Sigmoid colon (tissue), 7 donors: Measurements from ENCODE around the gene EFNA2. TPM values are rescaled to one million over a fixed set of nuclear protein-coding genes. Genes with fewer than 3 reads are reported as not detected.
A peak's percentile ranks its signal among the peaks of the same experiment; 100 is the strongest.

Experiments
- DNase-seq: peaks from one replicate; pipeline ENCODE4 v3.0.0-alpha.2; 2019
- H3K27ac ChIP-seq, 4 donors: fragments of 200-600 bp; sonication (generic); one replicate each; pipeline ENCODE4 v1.5.1; 2016 to 2019; ENCODE audit warnings: mild to moderate bottlenecking in 1 of 4
- H3K27me3 ChIP-seq, 3 donors: fragments of 200-600 bp; sonication (generic); one replicate each; pipeline ENCODE4 v1.5.1; 2019; ENCODE audit warnings: mild to moderate bottlenecking in 1 of 3
- H3K36me3 ChIP-seq, 4 donors: fragments of 200-600 bp; sonication (generic); one replicate each; pipeline ENCODE4 v1.5.1; 2016 to 2019
- H3K4me1 ChIP-seq, 4 donors: fragments of 200-600 bp; sonication (generic); one replicate each; pipeline ENCODE4 v1.5.1; 2017 to 2019
- H3K4me3 ChIP-seq, 4 donors: fragments of 200-600 bp; sonication (generic); one replicate each; pipeline ENCODE4 v1.5.1; 2017 to 2019; ENCODE audit warnings: mild to moderate bottlenecking in 2 of 4, moderate library complexity in 1 of 4
- H3K9me3 ChIP-seq, 4 donors: fragments of 200-600 bp in 3 of 4; sonication (generic) in 3 of 4; one replicate each; pipeline versions ENCODE4 v1.5.1 to v1.6.1; 2013 to 2019
- EP300 ChIP-seq, 4 donors: sonication (generic); formaldehyde crosslinking; IDR thresholded peaks; one replicate each; pipeline ENCODE4 v1.6.1; 2017; ENCODE audit warnings: antibody characterized with exemption in 4 of 4
- POLR2A ChIP-seq, 2 donors: fragments of 450-650 bp; IDR thresholded peaks; one replicate each; pipeline ENCODE4 v1.6.1; 2016; ENCODE audit warnings: antibody characterized with exemption in 2 of 2, mild to moderate bottlenecking in 2 of 2, moderate library complexity in 2 of 2
- POLR2AphosphoS5 ChIP-seq, 4 donors: sonication (generic); formaldehyde crosslinking; IDR thresholded peaks; one replicate each; pipeline ENCODE4 v1.6.1; 2017; ENCODE audit warnings: antibody characterized with exemption in 4 of 4
- WGBS, 2 donors: extraction: QIAGEN DNeasy Blood & Tissue Kit; methylation state at CpG; one replicate each; pipeline ENCODE4 v1.1.7; 2013; 5-methylcytosine and 5-hydroxymethylcytosine counted together
- intact Hi-C: fragments of 100-400 bp; cut with DNase I; formaldehyde crosslinking; loops from one replicate; pipeline ENCODE4 v1.15.1; 2023
- polyA plus RNA-seq, 3 donors: library from polyadenylated mRNA; stranded (reverse); fragments of 200-250 nt; gene quantifications; one replicate each; pipeline ENCODE4 v1.2.3, GENCODE V29; 2013
- total RNA-seq, 4 donors: library from RNA; depleted of rRNA; stranded (reverse); fragments of >200 nt; gene quantifications; one replicate each; pipeline ENCODE4 v1.1.0, GENCODE V29; 2016
- TF ChIP-seq, protein P1 (sequence below), 4 experiments: fragments of 450-650 bp in 3 of 4; fragments of 200-600 bp in 1 of 4; IDR thresholded peaks; one replicate each; pipeline ENCODE4 v1.5.1; 2016 to 2019; ENCODE audit warnings: antibody characterized with exemption in 4 of 4, mild to moderate bottlenecking in 3 of 4, moderate library complexity in 2 of 4
- donor health status: healthy with polysubstance abuse.
- donor health status: Bipolar disorder and iron deficiency.
- donor health status: healthy.

Gene EFNA2
- total and polyA plus RNA-seq, 7 donors, result 23.4 to 40.6 (median 25.2) TPM; not detected in 4

DNA sequence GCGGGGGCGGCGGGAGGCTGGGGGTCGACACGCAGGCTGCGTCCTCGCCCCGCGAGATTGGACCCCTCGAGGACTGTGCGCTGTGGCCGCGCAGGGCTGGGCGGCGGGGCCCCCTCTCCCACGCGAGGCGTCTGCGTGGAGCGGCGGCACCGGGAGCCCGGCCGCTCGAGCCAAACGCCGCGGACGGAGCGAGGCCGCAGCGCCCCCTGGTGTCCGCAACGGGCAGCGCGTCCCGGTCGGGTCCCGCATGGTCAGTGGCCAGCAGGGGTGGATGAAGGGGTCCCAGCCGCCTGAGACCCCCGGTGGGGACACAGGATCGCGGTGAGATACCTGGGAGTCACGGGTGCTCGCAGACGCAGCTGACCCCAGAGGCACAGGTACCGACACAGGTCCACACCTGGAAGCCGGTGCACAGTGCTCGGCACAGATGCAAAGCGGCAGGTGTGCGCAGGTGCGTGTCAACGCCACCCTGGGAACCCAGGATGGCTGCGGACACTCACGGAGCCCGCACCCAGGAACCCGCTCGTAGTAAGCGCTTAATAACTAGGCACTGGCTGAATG, 18.7 kb upstream of the EFNA2 start:
- H3K27ac ChIP-seq, result peak overlapping the region; percentile 88 to 96 (median 94)
- H3K4me3 ChIP-seq, result peak overlapping the region; percentile 28 to 63 (median 50)
- H3K9me3 ChIP-seq, result no peaks in the 10 kb centered on the region
- H3K36me3 ChIP-seq, result peaks cover 10 to 13% (median 12%) of the 10 kb centered on the region in 4 donors
- peak; percentile 88 for DNase-seq
- H3K27me3 ChIP-seq, result no peaks in the 10 kb centered on the region
- 0 to 1% methylated on average over 59 of the region's 59 CpGs for WGBS, 2 donors
- H3K4me1 ChIP-seq, result peaks cover 0 to 73% (median 69%) of the 10 kb centered on the region in 4 donors
- TF ChIP-seq, protein P1, sequence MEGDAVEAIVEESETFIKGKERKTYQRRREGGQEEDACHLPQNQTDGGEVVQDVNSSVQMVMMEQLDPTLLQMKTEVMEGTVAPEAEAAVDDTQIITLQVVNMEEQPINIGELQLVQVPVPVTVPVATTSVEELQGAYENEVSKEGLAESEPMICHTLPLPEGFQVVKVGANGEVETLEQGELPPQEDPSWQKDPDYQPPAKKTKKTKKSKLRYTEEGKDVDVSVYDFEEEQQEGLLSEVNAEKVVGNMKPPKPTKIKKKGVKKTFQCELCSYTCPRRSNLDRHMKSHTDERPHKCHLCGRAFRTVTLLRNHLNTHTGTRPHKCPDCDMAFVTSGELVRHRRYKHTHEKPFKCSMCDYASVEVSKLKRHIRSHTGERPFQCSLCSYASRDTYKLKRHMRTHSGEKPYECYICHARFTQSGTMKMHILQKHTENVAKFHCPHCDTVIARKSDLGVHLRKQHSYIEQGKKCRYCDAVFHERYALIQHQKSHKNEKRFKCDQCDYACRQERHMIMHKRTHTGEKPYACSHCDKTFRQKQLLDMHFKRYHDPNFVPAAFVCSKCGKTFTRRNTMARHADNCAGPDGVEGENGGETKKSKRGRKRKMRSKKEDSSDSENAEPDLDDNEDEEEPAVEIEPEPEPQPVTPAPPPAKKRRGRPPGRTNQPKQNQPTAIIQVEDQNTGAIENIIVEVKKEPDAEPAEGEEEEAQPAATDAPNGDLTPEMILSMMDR (IDR thresholded peaks at IDR 0.05), result peak; percentile 93 to 98 (median 95)
- TF ChIP-seq POLR2AphosphoS5 (IDR thresholded peaks at IDR 0.05) (peak in 2 of 4 donors; percentile 28 to 38), EP300 (IDR thresholded peaks at IDR 0.05) (no peak)
- intact Hi-C loops, result loop anchor here (1.0 to 10.0 kb wide), 3 partner anchors 18 to 692 kb away; partner anchors contain the start of gene BSG

DNA sequence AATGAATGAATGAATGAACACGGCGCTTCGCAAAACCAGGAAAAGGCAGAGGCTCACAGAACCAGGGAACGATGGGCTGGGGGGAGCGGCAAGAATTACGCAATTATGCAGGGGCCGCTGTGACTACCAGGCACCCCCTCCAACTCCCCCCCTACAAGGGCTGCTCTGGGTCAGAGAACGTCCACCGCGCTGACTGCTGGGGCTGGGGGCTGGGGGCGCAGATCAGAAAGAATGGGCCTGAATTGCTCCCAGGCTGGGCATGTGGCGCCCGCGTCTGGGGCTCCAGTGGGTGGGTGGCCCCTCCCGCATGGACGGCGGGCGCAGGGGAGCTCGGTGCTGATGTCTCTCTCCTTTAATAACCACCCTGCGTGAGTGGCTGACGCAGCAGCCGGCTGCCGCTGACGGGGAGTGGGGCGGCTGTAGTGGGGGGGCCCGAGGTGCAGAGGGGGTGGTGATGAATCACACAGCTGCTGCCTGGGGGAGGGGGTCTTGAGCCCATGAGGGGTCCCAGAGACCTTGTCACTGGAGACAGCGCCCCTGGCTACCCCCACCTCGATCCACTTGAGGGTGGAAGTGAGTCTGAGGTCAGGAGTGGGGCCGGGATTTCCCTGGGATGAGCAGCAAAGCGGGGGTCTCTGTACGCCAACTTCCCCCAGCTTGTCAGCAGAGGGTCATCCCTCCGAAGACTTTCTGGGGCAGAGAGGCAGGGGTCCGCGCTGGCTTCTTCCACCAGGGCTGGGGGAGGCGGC, 18.0 kb upstream of the EFNA2 start:
- DNase-seq, result peak; percentile 80
- no peak for TF ChIP-seq POLR2A (IDR thresholded peaks at IDR 0.05)
- peak in 1 of 4 donors; percentile 14 for TF ChIP-seq EP300 (IDR thresholded peaks at IDR 0.05)
- peak in 1 of 4 donors; percentile 32 for TF ChIP-seq POLR2AphosphoS5 (IDR thresholded peaks at IDR 0.05)
- TF ChIP-seq, protein P1 (IDR thresholded peaks at IDR 0.05), result no peak

DNA sequence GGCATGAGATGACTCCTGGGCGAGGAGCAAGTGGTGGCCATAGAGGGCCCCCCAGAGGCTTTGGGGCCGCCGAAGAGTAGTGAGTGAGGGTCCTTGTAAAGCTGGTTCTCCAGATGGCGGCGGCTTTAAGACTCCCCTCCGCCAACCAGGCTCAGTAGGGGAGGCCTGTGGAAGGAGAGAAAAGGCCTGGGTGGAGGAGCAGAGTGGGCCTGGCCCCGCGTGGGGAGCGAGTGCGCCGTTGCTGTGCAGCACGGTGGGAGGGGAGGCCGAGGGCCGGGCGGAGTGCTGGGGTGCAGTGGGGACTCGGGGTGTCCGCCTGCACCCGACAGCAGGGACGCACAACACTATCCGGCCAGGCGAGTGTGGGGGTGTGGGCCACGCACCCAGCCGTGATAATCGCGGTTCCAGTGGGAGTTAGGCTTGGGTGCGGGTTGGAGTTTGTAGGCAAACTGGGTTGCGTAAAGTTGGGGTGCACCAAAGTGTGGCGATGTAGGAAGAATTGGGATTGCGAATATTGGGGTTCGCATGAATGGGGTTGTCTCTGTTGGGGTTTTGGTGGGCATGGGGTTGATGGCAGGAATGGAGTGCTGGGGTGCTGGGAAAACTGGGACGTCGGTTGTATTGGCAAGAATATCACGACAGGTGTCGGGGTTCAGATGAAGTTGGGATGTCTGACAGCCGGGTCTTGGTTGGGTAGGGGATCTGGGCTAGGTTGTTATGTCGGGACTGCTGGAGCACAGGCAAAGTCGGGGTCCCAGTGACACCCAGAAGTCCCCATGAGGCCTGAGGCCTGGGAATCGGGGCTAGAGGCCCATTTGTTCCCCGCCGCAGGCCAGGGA, 17.2 kb upstream of the EFNA2 start:
- peaks cover 0 to 78% (median 75%) of the 10 kb centered on the region in 4 donors for H3K4me1 ChIP-seq
- peak; percentile 77 for DNase-seq

More for the DNA sequence above, 18.0 kb upstream of the EFNA2 start:
- intact Hi-C loops, result loop anchor here (1.0 to 10.0 kb wide), 2 partner anchors 23 to 693 kb away; partner anchors contain the start of gene BSG
- Histone ChIP-seq H3K9me3 (no peaks in the 10 kb centered on the region), H3K27ac (peak overlapping the region; percentile 94 to 100 (median 97)), H3K36me3 (peaks cover 15 to 19% (median 17%) of the 10 kb centered on the region in 4 donors), H3K27me3 (no peaks in the 10 kb centered on the region), H3K4me3 (peak overlapping the region in 1 of 4 donors; percentile 53), H3K4me1 (peaks cover 0 to 73% (median 69%) of the 10 kb centered on the region in 4 donors)
- WGBS, 2 donors, result 24 to 28% methylated on average over 35 of the region's 35 CpGs

DNA sequence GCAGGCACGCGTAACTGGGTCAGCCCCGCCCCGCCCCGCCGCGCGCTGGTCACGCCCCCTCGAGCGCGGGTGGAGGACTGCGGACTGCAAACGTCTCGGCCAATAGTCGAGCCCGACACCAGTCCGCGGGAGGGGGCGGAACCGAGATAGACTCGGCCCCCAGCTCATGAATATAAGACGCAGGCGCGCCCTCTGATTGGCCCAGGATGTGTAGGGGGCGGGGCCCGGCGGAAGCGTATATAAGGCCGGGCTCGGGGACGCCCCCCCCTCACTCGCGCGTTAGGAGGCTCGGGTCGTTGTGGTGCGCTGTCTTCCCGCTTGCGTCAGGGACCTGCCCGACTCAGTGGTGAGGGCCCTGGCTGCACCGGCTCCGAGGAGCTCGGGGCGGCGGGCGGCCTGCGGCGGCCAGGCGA, 16.6 kb upstream of the EFNA2 start, which contains the start of gene CIRBP:
TSS of gene CIRBP (plus strand) at position 268 of the 413 bp plus-strand sequence. CDS start 1,602 bp downstream, outside the sequence.
- H3K27ac ChIP-seq, result peak within 1 kb of the TSS; percentile 94 to 100 (median 97)
- 1% methylated on average over 50 of the region's 50 CpGs for WGBS, 2 donors
- DNase-seq, result peak; percentile 100
- no peaks in the 10 kb centered on the region for H3K9me3 ChIP-seq
- peak within 1 kb of the TSS; percentile 38 to 94 (median 74) for H3K4me3 ChIP-seq
- intact Hi-C loops, result loop anchor here (10.0 kb wide), 1 partner anchor 694 kb away; the partner anchor contains the start of gene BSG
- H3K4me1 ChIP-seq, result peaks cover 0 to 84% (median 81%) of the 10 kb centered on the region in 4 donors
- peak in 1 of 4 donors; percentile 62 for TF ChIP-seq EP300 (IDR thresholded peaks at IDR 0.05)
- TF ChIP-seq POLR2A (IDR thresholded peaks at IDR 0.05), result peak; percentile 94 to 95
- TF ChIP-seq POLR2AphosphoS5 (IDR thresholded peaks at IDR 0.05), result peak; percentile 97 to 100 (median 100)
- TF ChIP-seq, protein P1 (IDR thresholded peaks at IDR 0.05), result no peak
- peaks cover 26 to 33% (median 31%) of the 10 kb centered on the region in 4 donors for H3K36me3 ChIP-seq
- H3K27me3 ChIP-seq, result no peaks in the 10 kb centered on the region

More for the DNA sequence above, 17.2 kb upstream of the EFNA2 start:
- peak overlapping the region; percentile 94 to 100 (median 97) for H3K27ac ChIP-seq
- peaks cover 22 to 27% (median 25%) of the 10 kb centered on the region in 4 donors for H3K36me3 ChIP-seq
- H3K4me3 ChIP-seq, result peak overlapping the region in 1 of 4 donors; percentile 61
- no peaks in the 10 kb centered on the region for H3K27me3 ChIP-seq
- WGBS, 2 donors, result 51 to 59% methylated on average over 40 of the region's 40 CpGs
- H3K9me3 ChIP-seq, result no peaks in the 10 kb centered on the region
- TF ChIP-seq POLR2A (IDR thresholded peaks at IDR 0.05) (no peak), EP300 (IDR thresholded peaks at IDR 0.05) (no peak), POLR2AphosphoS5 (IDR thresholded peaks at IDR 0.05) (no peak)
- TF ChIP-seq, protein P1 (IDR thresholded peaks at IDR 0.05), result no peak
- intact Hi-C loops, result loop anchor here (10.0 kb wide), 1 partner anchor 694 kb away; the partner anchor contains the start of gene BSG
